Lower lobe of right lung (tissue), 2 donors: ENCODE data around the gene BSN. TPM values are rescaled to one million over a fixed set of nuclear protein-coding genes. Genes with fewer than 3 reads are reported as not detected.

Source experiments
- ATAC-seq, 2 donors: fragments of 200-7000 bp; cut with Tn5 transposase; one replicate each; pipeline ENCODE4 v1.9.1; 2020 to 2022; ENCODE audit warnings: mild to moderate bottlenecking in 2 of 2, moderate library complexity in 2 of 2
- DNase-seq: peaks from one replicate; pipeline ENCODE4 v3.0.0-alpha.2; 2020
- H3K27ac ChIP-seq: fragments of 200-600 bp; one replicate; pipeline ENCODE4 v1.8.0; 2022
- H3K27me3 ChIP-seq: fragments of 200-600 bp; one replicate; pipeline ENCODE4 v1.8.0; 2022; ENCODE audit warnings: low read depth
- H3K36me3 ChIP-seq: fragments of 200-600 bp; one replicate; pipeline ENCODE4 v1.8.0; 2022; ENCODE audit warnings: mild to moderate bottlenecking
- H3K4me1 ChIP-seq: fragments of 200-600 bp; one replicate; pipeline ENCODE4 v1.8.0; 2022
- H3K4me3 ChIP-seq: fragments of 200-600 bp; one replicate; pipeline ENCODE4 v1.8.0; 2022; ENCODE audit warnings: mild to moderate bottlenecking
- H3K9me3 ChIP-seq: fragments of 200-600 bp; one replicate; pipeline ENCODE4 v1.8.0; 2022
- CTCF ChIP-seq: fragments of 200-600 bp; IDR thresholded peaks from one replicate; pipeline ENCODE4 v1.8.0; 2022; ENCODE audit warnings: antibody characterized with exemption, mild to moderate bottlenecking
- intact Hi-C: fragments of 100-400 bp; cut with DNase I; formaldehyde crosslinking; loops from one replicate; pipeline ENCODE4 v1.11.0; 2022
- total RNA-seq: library from RNA; stranded (reverse); fragmentation: NEBNext Ultra II Directional; extraction: Animal tissue kit (Norgen Biotek cat#: 25700); gene quantifications from one replicate; pipeline ENCODE4 v1.2.1, GENCODE V29; 2021
- donor health status: DM: no; HTN: yes; CAD: no; lungs with severe emphysema.

Gene BSN
- total RNA-seq, 1 donor from 2014 or later: 0.35 TPM

- intact Hi-C loops: no loop called here
Observed at GRCh38 chr3:49650177-49650576, 95.9 kb downstream of the BSN start.

DNA sequence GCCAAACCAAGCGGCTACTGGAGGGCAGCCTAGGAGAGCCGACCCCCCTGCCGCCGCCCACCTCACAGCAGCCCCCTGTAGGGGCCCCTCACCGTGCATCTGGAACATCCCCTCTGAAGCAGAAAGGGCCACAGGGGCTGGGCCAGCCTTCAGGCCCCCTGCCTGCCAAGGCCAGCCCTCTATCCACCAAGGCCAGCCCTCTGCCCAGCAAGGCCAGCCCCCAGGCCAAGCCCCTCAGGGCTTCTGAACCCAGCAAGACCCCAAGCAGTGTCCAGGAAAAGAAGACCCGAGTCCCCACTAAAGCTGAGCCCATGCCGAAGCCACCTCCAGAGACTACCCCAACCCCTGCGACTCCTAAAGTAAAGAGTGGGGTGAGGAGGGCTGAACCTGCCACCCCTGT is 96.4 kb downstream of the BSN start:
- no peak for DNase-seq
- intact Hi-C loops: no loop called here

More at GRCh38 chr3:49650177-49650576, 95.9 kb downstream of the BSN start:
- Histone ChIP-seq H3K4me1 (no peaks in the 10 kb centered on the region), H3K27me3 (no peaks in the 10 kb centered on the region), H3K27ac (no peak overlapping the region), H3K36me3 (no peaks in the 10 kb centered on the region), H3K9me3 (no peaks in the 10 kb centered on the region), H3K4me3 (no peak overlapping the region)
- ATAC-seq: no peak
- DNase-seq: no peak
- TF ChIP-seq CTCF: no peak

GRCh38 chr3:49652218-49652902 is 98.1 kb downstream of the BSN start:
- Histone ChIP-seq H3K9me3 (no peaks in the 10 kb centered on the region), H3K4me3 (no peak overlapping the region), H3K4me1 (no peaks in the 10 kb centered on the region), H3K36me3 (no peaks in the 10 kb centered on the region), H3K27ac (no peak overlapping the region), H3K27me3 (no peaks in the 10 kb centered on the region)
- intact Hi-C loops: no loop called here
- DNase-seq: no peak
- TF ChIP-seq CTCF: no peak
- no peak for ATAC-seq

More for the DNA sequence above, 96.4 kb downstream of the BSN start:
- no peak overlapping the region for H3K27ac ChIP-seq
- TF ChIP-seq CTCF: no peak
- no peaks in the 10 kb centered on the region for H3K36me3 ChIP-seq
- no peaks in the 10 kb centered on the region for H3K9me3 ChIP-seq
- no peaks in the 10 kb centered on the region for H3K27me3 ChIP-seq
- H3K4me1 ChIP-seq: no peaks in the 10 kb centered on the region
- H3K4me3 ChIP-seq: no peak overlapping the region
- no peak for ATAC-seq

- H3K4me1 ChIP-seq: no peaks in the 10 kb centered on the region
- ATAC-seq (no peak), DNase-seq (no peak)
- no peak overlapping the region for H3K4me3 ChIP-seq
- H3K36me3 ChIP-seq: no peaks in the 10 kb centered on the region
- H3K27me3 ChIP-seq: no peaks in the 10 kb centered on the region
- no peak for TF ChIP-seq CTCF
- intact Hi-C loops: no loop called here
- no peaks in the 10 kb centered on the region for H3K9me3 ChIP-seq
- no peak overlapping the region for H3K27ac ChIP-seq
Observed at GRCh38 chr3:49652903-49653415, 98.7 kb downstream of the BSN start.

- no peak for ATAC-seq
- DNase-seq: no peak
- no peaks in the 10 kb centered on the region for H3K9me3 ChIP-seq
- no peak overlapping the region for H3K4me3 ChIP-seq
- no peaks in the 10 kb centered on the region for H3K36me3 ChIP-seq
- no peaks in the 10 kb centered on the region for H3K27me3 ChIP-seq
- intact Hi-C loops: no loop called here
- H3K27ac ChIP-seq: no peak overlapping the region
- TF ChIP-seq CTCF: no peak
- H3K4me1 ChIP-seq: no peaks in the 10 kb centered on the region
Observed at GRCh38 chr3:49653621-49654020, 99.3 kb downstream of the BSN start.
